SK-N-SH (cell line): ENCODE measurements around the gene SARDH.

Experiments used
- CHD2 ChIP-seq: fragments of 150-350 bp; IDR thresholded peaks from 2 replicates; pipeline ENCODE4 v1.6.1; 2018; ENCODE audit warnings: low read length; ENCODE audit not compliant: partially characterized antibody
- EZH2phosphoT487 ChIP-seq: fragments of 200-600 bp; sonication (generic); IDR thresholded peaks from 2 replicates; pipeline ENCODE4 v1.6.1; 2017; ENCODE audit warnings: low read depth, mixed run types, mild to moderate bottlenecking, antibody characterized with exemption, moderate library complexity, borderline replicate concordance
- GABPA ChIP-seq: IDR thresholded peaks from 2 replicates; pipeline ENCODE4 v1.4.0; 2012; ENCODE audit warnings: low read depth, mild to moderate bottlenecking
- GATA2 ChIP-seq: sonication (generic); formaldehyde crosslinking; IDR thresholded peaks from 2 replicates; pipeline ENCODE4 v1.5.0; 2020; ENCODE audit warnings: mild to moderate bottlenecking, missing genetic modification reagents
- MEF2A ChIP-seq: IDR thresholded peaks from 2 replicates; pipeline ENCODE4 v1.4.0; 2012; ENCODE audit warnings: low read depth, borderline replicate concordance
- PBX3 ChIP-seq: IDR thresholded peaks from 2 replicates; pipeline ENCODE4; 2012
- POLR2AphosphoS5 ChIP-seq: IDR thresholded peaks from 2 replicates; pipeline ENCODE4 v1.6.1; 2012; ENCODE audit warnings: low read depth, low read length
- RAD21 ChIP-seq: IDR thresholded peaks from 2 replicates; pipeline ENCODE4 v1.6.1; 2012; ENCODE audit warnings: mild to moderate bottlenecking, low read length
- RXRA ChIP-seq: IDR thresholded peaks from 2 replicates; pipeline ENCODE4 v1.4.0; 2012; ENCODE audit warnings: low read depth, mild to moderate bottlenecking, borderline replicate concordance
- SMC3 ChIP-seq: IDR thresholded peaks from 2 replicates; pipeline ENCODE4 v1.6.1; 2012; ENCODE audit warnings: low read depth, low read length, improper control_type of control experiment
- YY1 ChIP-seq: IDR thresholded peaks from 2 replicates; pipeline ENCODE4 v1.4.0; 2012; ENCODE audit warnings: low read depth, mild to moderate bottlenecking
- TF ChIP-seq, protein P1 (sequence below): fragments of 200-600 bp; sonication (generic); IDR thresholded peaks from 2 replicates; pipeline ENCODE4 v1.6.1; 2017; ENCODE audit warnings: antibody characterized with exemption, mild to moderate bottlenecking, moderate library complexity
- TF ChIP-seq, protein P2 (sequence below): IDR thresholded peaks from 2 replicates; pipeline ENCODE4 v1.4.0; 2012; ENCODE audit warnings: low read depth, borderline replicate concordance
- TF ChIP-seq, protein P3 (sequence below): IDR thresholded peaks from 2 replicates; pipeline ENCODE4 v1.6.1; 2012; ENCODE audit warnings: mild to moderate bottlenecking, low read depth, low read length, moderate library complexity

GRCh38 chr9:133684936-133685361, 53.2 kb downstream of the SARDH start:
- no peak for TF ChIP-seq RAD21
- TF ChIP-seq POLR2AphosphoS5: no peak
- TF ChIP-seq GATA2 (CRISPR knock-in tag): no peak
- TF ChIP-seq, protein P1, sequence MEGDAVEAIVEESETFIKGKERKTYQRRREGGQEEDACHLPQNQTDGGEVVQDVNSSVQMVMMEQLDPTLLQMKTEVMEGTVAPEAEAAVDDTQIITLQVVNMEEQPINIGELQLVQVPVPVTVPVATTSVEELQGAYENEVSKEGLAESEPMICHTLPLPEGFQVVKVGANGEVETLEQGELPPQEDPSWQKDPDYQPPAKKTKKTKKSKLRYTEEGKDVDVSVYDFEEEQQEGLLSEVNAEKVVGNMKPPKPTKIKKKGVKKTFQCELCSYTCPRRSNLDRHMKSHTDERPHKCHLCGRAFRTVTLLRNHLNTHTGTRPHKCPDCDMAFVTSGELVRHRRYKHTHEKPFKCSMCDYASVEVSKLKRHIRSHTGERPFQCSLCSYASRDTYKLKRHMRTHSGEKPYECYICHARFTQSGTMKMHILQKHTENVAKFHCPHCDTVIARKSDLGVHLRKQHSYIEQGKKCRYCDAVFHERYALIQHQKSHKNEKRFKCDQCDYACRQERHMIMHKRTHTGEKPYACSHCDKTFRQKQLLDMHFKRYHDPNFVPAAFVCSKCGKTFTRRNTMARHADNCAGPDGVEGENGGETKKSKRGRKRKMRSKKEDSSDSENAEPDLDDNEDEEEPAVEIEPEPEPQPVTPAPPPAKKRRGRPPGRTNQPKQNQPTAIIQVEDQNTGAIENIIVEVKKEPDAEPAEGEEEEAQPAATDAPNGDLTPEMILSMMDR: no peak
- TF ChIP-seq SMC3: no peak
- TF ChIP-seq MEF2A: no peak
- TF ChIP-seq, protein P2, sequence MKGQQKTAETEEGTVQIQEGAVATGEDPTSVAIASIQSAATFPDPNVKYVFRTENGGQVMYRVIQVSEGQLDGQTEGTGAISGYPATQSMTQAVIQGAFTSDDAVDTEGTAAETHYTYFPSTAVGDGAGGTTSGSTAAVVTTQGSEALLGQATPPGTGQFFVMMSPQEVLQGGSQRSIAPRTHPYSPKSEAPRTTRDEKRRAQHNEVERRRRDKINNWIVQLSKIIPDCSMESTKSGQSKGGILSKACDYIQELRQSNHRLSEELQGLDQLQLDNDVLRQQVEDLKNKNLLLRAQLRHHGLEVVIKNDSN: no peak
- TF ChIP-seq PBX3: no peak
- no peak for TF ChIP-seq EZH2phosphoT487
- TF ChIP-seq, protein P3, sequence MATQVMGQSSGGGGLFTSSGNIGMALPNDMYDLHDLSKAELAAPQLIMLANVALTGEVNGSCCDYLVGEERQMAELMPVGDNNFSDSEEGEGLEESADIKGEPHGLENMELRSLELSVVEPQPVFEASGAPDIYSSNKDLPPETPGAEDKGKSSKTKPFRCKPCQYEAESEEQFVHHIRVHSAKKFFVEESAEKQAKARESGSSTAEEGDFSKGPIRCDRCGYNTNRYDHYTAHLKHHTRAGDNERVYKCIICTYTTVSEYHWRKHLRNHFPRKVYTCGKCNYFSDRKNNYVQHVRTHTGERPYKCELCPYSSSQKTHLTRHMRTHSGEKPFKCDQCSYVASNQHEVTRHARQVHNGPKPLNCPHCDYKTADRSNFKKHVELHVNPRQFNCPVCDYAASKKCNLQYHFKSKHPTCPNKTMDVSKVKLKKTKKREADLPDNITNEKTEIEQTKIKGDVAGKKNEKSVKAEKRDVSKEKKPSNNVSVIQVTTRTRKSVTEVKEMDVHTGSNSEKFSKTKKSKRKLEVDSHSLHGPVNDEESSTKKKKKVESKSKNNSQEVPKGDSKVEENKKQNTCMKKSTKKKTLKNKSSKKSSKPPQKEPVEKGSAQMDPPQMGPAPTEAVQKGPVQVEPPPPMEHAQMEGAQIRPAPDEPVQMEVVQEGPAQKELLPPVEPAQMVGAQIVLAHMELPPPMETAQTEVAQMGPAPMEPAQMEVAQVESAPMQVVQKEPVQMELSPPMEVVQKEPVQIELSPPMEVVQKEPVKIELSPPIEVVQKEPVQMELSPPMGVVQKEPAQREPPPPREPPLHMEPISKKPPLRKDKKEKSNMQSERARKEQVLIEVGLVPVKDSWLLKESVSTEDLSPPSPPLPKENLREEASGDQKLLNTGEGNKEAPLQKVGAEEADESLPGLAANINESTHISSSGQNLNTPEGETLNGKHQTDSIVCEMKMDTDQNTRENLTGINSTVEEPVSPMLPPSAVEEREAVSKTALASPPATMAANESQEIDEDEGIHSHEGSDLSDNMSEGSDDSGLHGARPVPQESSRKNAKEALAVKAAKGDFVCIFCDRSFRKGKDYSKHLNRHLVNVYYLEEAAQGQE: no peak
- no peak for TF ChIP-seq CHD2
- TF ChIP-seq YY1: no peak
- TF ChIP-seq RXRA: no peak
- no peak for TF ChIP-seq GABPA
